Measurements from ENCODE around the gene ZNF91. TPM values are rescaled to one million over a fixed set of nuclear protein-coding genes. Genes with fewer than 3 reads are reported as not detected.

ZNF91 gene
- total and polyA plus RNA-seq, 2 of the 4 experiments (the other 2 are of a cell fraction): 7.9 to 17.0 TPM

DNA sequence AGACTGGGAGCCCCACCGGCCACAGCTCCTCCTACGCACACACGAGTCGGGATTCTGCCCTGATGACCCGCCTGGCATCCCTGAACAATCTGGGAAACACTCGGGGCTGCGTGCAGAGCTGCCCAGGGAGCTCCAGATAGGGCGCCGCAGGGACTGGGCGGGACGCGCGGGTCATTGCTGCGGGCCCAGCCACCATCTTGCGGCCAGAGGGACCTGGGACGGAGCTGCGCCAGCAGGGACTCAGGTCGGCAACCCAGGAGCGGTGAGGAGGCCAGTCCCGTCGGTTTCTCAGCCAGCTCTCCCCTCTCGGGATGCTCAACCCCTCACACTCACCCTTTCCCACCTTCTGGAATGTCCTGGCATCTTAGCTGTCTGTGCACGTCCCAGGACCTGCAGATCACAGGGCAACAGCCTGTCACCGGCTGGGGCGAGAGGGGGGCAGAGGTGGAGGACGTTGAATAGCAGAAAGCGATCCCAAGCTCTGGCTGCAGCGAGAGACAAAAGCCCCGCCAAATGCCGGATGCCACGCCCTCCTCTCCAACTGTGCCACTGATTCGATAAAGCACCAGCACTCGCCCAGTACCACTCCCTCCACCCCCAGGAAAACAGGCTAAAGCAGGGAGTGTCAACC lies 20.4 kb upstream of the ZNF91 start:
- Histone ChIP-seq H4K8ac (ENCODE audit: low read depth in 2 of 2, low read length in 2 of 2) (no peak overlapping the region), H3K9ac (ENCODE audit: low read depth, low read length) (no peak overlapping the region), H3K4me2 (ENCODE audit: low read depth, low read length) (peak overlapping the region; percentile 73), H2BK15ac (ENCODE audit: low read depth, low read length) (no peak overlapping the region), H3K36me3 (ENCODE audit: control insufficient read depth, insufficient read depth, low read length) (no peaks in the 10 kb centered on the region), H3K4ac (ENCODE audit: low read depth, low read length) (no peak overlapping the region), H3K56ac (ENCODE audit: extremely low read depth, insufficient read depth, low read length) (no peak overlapping the region), H3K27ac (ENCODE audit: insufficient read depth, low read length) (no peak overlapping the region), H3K9me1 (ENCODE audit: insufficient read depth, low read length) (no peaks in the 10 kb centered on the region), H4K91ac (ENCODE audit: insufficient read depth, low read depth, low read length) (no peak overlapping the region), H2AK5ac (ENCODE audit: low read depth, low read length) (no peak overlapping the region), H2BK120ac (ENCODE audit: low read depth, low read length) (no peak overlapping the region), H4K5ac (ENCODE audit: low read depth, low read length) (no peak overlapping the region), H3K9me3 (ENCODE audit: control insufficient read depth, insufficient read depth, low read length) (no peaks in the 10 kb centered on the region), H3K23ac (ENCODE audit: low read depth, low read length) (no peak overlapping the region), H3K18ac (ENCODE audit: low read depth, low read length) (no peak overlapping the region), H2BK20ac (ENCODE audit: low read depth, low read length) (no peak overlapping the region), H2AK9ac (replicated peaks; ENCODE audit: low read depth, low read length, poor library complexity) (no peak overlapping the region), H2BK5ac (ENCODE audit: low read depth, low read length, poor library complexity, severe bottlenecking) (no peak overlapping the region), H3K4me3 (ENCODE audit: insufficient read depth, low read depth, low read length) (peak overlapping the region; percentile 28), H2AFZ (replicated peaks; ENCODE audit: low read length, poor library complexity) (peak overlapping the region; percentile 91), H3K4me1 (ENCODE audit: control insufficient read depth, insufficient read depth, low read length) (no peaks in the 10 kb centered on the region), H3K79me1 (ENCODE audit: low read depth in 1 of 2, low read length in 2 of 2) (no peaks in the 10 kb centered on the region), H4K20me1 (ENCODE audit: insufficient read depth, low read length) (no peaks in the 10 kb centered on the region), H3K14ac (replicated peaks; ENCODE audit: low read depth, low read length) (no peak overlapping the region), H3K27me3 (ENCODE audit: control insufficient read depth, insufficient read depth, low read length) (no peaks in the 10 kb centered on the region)
- in situ Hi-C loops (cut with MboI; ENCODE audit: low sequenced_read_pairs) (no loop called here), dilution Hi-C loops (cut with HindIII; ENCODE audit: low sequenced_read_pairs, unreplicated experiment) (no loop called here), intact Hi-C loops (cut with micrococcal nuclease) (no loop called here)
- no peak for TF ChIP-seq MAZ (IDR thresholded peaks at IDR 0.05; ENCODE audit: borderline replicate concordance, low read depth, low read length)
- TF ChIP-seq, protein P1, sequence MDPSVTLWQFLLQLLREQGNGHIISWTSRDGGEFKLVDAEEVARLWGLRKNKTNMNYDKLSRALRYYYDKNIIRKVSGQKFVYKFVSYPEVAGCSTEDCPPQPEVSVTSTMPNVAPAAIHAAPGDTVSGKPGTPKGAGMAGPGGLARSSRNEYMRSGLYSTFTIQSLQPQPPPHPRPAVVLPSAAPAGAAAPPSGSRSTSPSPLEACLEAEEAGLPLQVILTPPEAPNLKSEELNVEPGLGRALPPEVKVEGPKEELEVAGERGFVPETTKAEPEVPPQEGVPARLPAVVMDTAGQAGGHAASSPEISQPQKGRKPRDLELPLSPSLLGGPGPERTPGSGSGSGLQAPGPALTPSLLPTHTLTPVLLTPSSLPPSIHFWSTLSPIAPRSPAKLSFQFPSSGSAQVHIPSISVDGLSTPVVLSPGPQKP (IDR thresholded peaks at IDR 0.05; ENCODE audit: borderline replicate concordance, low read depth, low read length): no peak
- no peak for TF ChIP-seq FOS (IDR thresholded peaks at IDR 0.05; ENCODE audit: low read depth, low read length)
- TF ChIP-seq BHLHE40 (IDR thresholded peaks at IDR 0.05; ENCODE audit: low read depth, low read length): no peak
- no peak for TF ChIP-seq POLR2A (IDR thresholded peaks at IDR 0.05; ENCODE audit: low read depth, low read length)
- TF ChIP-seq, protein P2, sequence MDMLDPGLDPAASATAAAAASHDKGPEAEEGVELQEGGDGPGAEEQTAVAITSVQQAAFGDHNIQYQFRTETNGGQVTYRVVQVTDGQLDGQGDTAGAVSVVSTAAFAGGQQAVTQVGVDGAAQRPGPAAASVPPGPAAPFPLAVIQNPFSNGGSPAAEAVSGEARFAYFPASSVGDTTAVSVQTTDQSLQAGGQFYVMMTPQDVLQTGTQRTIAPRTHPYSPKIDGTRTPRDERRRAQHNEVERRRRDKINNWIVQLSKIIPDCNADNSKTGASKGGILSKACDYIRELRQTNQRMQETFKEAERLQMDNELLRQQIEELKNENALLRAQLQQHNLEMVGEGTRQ (IDR thresholded peaks at IDR 0.05; ENCODE audit: low read depth, low read length): no peak
- TF ChIP-seq RFX5 (IDR thresholded peaks at IDR 0.05; ENCODE audit: low read depth, low read length): no peak
- TF ChIP-seq SMC3 (IDR thresholded peaks at IDR 0.05; ENCODE audit: low read depth, low read length): no peak
- TF ChIP-seq, protein P3, sequence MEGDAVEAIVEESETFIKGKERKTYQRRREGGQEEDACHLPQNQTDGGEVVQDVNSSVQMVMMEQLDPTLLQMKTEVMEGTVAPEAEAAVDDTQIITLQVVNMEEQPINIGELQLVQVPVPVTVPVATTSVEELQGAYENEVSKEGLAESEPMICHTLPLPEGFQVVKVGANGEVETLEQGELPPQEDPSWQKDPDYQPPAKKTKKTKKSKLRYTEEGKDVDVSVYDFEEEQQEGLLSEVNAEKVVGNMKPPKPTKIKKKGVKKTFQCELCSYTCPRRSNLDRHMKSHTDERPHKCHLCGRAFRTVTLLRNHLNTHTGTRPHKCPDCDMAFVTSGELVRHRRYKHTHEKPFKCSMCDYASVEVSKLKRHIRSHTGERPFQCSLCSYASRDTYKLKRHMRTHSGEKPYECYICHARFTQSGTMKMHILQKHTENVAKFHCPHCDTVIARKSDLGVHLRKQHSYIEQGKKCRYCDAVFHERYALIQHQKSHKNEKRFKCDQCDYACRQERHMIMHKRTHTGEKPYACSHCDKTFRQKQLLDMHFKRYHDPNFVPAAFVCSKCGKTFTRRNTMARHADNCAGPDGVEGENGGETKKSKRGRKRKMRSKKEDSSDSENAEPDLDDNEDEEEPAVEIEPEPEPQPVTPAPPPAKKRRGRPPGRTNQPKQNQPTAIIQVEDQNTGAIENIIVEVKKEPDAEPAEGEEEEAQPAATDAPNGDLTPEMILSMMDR (conservative IDR thresholded peaks at IDR 0.05; ENCODE audit: low read depth, low read length): no peak
- no peak for TF ChIP-seq MAFK (IDR thresholded peaks at IDR 0.05; ENCODE audit: low read depth, low read length)
- TF ChIP-seq CHD1 (IDR thresholded peaks at IDR 0.05; ENCODE audit: low read depth, low read length): no peak
- no peak for TF ChIP-seq RAD21 (IDR thresholded peaks at IDR 0.05; ENCODE audit: low read length)
- no peak for TF ChIP-seq MXI1 (IDR thresholded peaks at IDR 0.05; ENCODE audit: borderline replicate concordance, low read depth, low read length)
- TF ChIP-seq CEBPB (IDR thresholded peaks at IDR 0.05; ENCODE audit: low read depth, low read length): no peak
- TF ChIP-seq RCOR1 (IDR thresholded peaks at IDR 0.05; ENCODE audit: insufficient replicate concordance, low read length): no peak
- TF ChIP-seq NFE2L2 (IDR thresholded peaks at IDR 0.05; ENCODE audit: low read depth, low read length): no peak
- POLR2A ChIA-PET (ENCODE audit: unreplicated experiment): no interaction called here
- no TSS peak for BruUV-seq (replicated peaks)
- no peak for DNase-seq
- CTCF ChIA-PET: no interaction called here
- ATAC-seq (ENCODE audit: low read depth): peak; percentile 92
- WGBS, 2 experiments (ENCODE audit: extremely low coverage in 2 of 2, insufficient read length in 1 of 2): 4% methylated on average over 9 of the region's 33 CpGs; no CpG with 5 or more reads in 1 of the 2 experiments
